DMS53 (cell line): Measurements from ENCODE around the gene TPI1.
"Not testable (repeated sequence)": the region's sequence is repeated elsewhere in the genome, so short reads cannot be mapped to it uniquely, and the experiment has no call there.

Source experiments
- DNase-seq: peaks from one replicate; lab custom pipeline; 2025; lab: John Stamatoyannopoulos, UW

TPI1 gene

GRCh38 chr12:6869049-6870021 is 2.0 kb downstream of the TPI1 start:
- DNase-seq: peak; percentile 96

GRCh38 chr12:6870304-6870703 is 3.0 kb downstream of the TPI1 start:
- DNase-seq: not testable (repeated sequence)

GRCh38 chr12:6871052-6871957 is 4.0 kb downstream of the TPI1 start:
- peak; percentile 79 for DNase-seq

DNA sequence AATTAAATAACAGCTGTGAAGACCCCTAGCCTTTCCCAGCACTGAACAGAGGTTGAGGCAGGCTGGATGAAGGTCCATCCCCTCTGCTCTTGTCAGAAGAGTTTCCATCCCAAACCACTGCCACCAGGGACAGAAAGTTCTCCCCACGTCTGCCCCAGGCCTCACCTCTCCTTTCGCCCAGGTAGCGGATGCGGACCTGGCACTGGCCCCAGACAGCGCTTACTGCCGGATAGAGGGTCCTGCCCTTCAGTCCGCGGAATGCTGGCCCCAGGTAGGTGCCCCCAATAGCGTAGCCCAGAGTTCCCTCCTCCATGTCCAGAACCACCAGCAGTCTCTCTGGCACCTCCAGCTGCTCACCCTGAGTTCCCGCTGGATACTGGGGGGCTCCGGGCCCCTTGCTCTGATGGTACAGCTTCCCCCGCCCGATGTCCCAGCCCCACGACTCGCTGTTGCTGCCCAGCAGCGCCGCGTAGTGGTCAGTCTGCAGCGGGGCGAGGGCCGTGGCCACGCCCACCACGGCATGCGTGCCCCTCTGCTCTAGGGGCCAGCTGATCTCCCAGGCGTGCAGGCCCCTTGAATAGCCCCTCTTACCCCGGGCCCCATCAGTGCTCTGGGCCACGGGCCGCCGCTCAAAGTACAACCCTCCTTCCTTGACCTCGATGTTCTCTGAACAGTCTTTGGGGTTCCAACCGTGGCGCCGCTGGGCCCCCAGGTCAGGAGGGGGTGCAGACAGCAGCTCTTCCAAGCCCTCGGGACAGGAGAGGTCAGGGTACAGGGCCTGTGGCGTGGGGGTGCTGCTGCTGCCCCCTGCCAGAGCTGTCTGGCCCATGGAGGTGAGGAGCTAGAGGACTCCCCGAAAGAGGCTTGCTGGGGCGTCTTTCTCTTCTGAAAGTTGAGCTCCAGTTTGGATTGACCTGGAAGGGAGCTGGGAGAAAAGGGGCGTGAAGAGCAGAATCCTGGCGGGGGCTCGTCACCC is 5.0 kb downstream of the TPI1 start:
- peak; percentile 95 for DNase-seq

GRCh38 chr12:6873094-6874014 is 6.0 kb downstream of the TPI1 start, which contains the start of gene SPSB2:
Gene SPSB2 (minus strand): TSS chr12:6873303. CDS start chr12:6872901, 402 bp downstream.
- peak; percentile 100 for DNase-seq

GRCh38 chr12:6874015-6874368 is 6.7 kb downstream of the TPI1 start:
- not testable (repeated sequence) for DNase-seq

GRCh38 chr12:6879824-6880223 is 12.5 kb downstream of the TPI1 start:
- not testable (repeated sequence) for DNase-seq

- DNase-seq: no peak
Observed at GRCh38 chr12:6883252-6883651, 15.9 kb downstream of the TPI1 start.

DNA sequence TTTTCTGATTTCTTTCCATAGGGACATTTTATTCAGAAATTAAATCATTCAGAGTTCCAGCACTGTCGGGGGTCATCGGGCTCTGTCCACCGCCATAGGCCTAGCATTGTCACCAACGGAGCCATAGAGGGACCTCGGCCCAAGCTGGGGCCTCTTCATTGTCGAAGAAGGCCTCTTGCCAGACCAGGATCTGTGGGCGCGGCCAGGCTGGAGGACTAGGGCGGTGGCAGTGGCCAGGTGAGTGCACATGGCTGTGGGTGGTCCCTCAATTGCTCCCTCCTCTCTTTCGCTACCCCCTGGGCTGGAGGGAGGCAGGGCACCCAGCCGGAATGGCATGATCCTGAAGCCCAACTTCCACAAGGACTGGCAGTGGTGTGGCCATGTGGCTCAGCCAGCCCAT is 16.4 kb downstream of the TPI1 start:
- DNase-seq: no peak

- no peak for DNase-seq
Observed at GRCh38 chr12:6884539-6884938, 17.2 kb downstream of the TPI1 start.

- not testable (repeated sequence) for DNase-seq
Observed at GRCh38 chr12:6886206-6886999, 19.1 kb downstream of the TPI1 start.

DNA sequence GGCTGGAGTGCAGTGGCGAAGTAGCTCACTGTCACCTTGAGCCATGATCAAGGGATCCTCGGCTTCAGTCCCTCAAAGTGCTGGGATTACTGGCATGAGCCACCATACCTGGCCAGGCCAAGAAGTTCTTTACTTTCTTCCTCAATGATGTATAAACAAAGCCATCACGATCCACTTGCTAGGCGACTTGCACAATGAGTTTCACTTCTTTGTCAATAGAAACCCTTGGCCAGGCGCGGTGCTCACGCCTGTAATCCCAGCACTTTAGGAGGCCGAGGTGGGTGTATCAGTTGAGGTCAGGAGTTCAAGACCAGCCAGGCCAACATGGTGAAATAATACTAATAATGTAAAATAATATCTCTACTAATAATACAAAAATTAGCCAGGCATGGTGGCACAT is 20.1 kb downstream of the TPI1 start:
- no peak for DNase-seq

- DNase-seq: peak; percentile 43
Observed at GRCh38 chr12:6888360-6888759, 21.0 kb downstream of the TPI1 start.

GRCh38 chr12:6888794-6889193 is 21.5 kb downstream of the TPI1 start:
- DNase-seq: not testable (repeated sequence)

GRCh38 chr12:6889775-6890573 is 22.6 kb downstream of the TPI1 start:
- not testable (repeated sequence) for DNase-seq

- DNase-seq: peak; percentile 100
Observed at GRCh38 chr12:6890789-6891645, 23.7 kb downstream of the TPI1 start.

DNA sequence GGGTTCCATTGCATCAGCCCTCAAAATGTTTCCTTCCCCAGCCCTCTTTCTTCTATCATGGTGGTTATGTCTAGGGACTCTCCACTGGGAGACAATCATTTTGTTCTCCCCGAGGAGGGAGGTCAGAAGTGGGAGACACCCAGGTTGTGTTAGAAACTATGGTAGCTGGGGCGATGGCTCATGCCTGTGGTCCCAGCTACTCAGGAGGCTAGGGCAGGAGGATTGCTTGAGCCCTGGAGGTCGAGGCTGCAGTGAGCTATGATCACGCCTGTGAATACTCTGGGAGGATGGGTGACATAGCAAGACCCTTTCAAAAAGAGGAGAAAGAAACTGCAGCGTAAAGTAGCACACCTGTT is 24.3 kb downstream of the TPI1 start:
- DNase-seq: no peak

GRCh38 chr12:6892683-6893082 is 25.4 kb downstream of the TPI1 start:
- DNase-seq: not testable (repeated sequence)
